Epidermal melanocyte (primary cell): ENCODE measurements around the gene ABHD3.
"Not testable (repeated sequence)": the region's sequence is repeated elsewhere in the genome, so short reads cannot be mapped to it uniquely, and the experiment has no call there.

Experiments
- DNase-seq: peaks from one replicate; pipeline ENCODE4 v3.0.0; 2011; ENCODE audit warnings: low spot score; ENCODE audit not compliant: insufficient read length

Gene ABHD3

DNA sequence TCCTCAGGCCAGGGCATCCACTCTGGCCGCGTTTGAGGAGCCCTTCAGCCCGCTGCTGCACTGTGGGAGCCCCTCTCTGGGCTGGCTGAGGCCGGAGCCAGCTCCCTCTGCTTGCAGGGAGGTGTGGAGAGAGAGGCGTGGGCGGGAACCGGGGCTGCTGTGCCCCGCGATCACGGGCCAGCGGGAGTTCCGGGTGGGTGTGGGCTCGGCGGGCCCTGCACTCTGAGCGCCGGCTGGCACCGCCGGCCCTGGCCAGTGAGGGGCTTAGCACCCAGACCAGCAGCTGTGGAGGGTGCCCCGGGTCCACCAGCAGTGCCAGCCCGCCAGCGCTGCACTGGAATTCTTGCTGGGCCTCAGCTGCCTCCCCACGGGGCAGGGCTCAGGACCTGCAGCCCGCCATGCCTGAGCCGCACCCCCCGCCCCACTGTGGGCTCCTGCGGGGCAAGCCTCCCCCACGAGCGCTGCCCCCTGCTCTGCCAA lies 1.9 kb upstream of the ABHD3 start:
- DNase-seq: no peak

DNA sequence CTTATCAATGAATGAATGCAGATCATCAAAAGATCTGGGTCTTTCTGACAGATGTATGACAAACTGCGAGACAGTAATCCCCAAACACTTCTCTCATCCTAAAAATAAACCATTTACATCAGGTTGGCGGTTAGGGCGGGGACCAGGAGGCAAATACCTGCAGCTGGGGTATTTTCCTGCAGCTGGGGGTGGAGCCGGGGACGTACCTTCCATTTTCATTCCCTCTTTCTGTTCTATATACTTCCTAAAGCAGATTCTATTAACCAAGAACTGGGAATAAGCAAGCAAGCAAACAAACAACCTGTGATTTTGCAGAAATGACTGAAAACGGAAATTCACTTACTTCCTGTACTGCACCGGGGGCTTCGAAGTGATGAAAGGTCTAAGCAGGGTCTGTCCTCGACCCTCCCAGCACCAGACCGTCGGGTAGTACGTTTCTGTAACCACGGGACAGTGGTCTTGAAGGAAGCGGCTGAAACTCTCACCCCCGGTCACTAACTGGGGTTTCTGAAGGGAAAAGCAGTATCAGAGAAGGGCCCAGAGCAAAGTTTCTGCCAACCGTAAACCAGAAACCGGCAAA lies 1.2 kb downstream of the ABHD3 start:
- DNase-seq: no peak

DNA sequence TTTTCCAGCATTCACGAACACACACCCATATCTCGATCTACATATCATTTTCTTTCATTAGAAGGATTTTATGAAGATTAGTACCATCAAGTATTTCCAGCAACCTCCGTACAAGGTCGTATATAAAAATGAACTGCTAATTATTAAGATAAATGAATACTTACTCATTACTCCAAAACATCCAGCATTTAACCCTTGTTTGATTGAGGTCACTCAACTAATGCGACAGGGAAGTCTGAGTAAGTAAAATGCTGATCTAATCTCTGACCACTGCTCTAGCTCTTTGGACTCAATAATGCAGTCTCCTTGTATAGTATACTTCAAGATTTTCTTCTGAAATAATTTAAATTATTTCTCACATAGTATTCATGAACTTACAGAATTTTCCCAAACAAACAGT lies 2.0 kb downstream of the ABHD3 start:
- DNase-seq: no peak

DNA sequence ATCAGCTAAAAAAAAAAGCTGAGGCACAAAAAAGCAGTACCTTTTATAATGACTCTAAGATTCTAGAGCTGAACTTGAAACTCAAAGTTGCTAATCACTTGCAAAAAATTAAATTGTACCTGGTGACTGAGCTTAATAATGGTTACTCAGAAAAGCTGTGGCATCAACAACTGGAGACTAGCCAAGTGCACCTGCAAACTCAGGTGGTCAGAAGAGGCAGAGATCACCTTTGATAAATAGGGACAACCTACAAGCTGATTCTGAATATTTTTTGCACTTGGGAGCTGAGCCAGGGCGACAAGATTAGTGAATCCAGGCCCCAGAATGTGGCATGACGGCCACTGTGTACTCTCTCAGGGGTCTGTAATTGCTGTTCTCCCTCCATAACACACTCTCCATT lies 3.0 kb downstream of the ABHD3 start:
- DNase-seq: no peak

DNA sequence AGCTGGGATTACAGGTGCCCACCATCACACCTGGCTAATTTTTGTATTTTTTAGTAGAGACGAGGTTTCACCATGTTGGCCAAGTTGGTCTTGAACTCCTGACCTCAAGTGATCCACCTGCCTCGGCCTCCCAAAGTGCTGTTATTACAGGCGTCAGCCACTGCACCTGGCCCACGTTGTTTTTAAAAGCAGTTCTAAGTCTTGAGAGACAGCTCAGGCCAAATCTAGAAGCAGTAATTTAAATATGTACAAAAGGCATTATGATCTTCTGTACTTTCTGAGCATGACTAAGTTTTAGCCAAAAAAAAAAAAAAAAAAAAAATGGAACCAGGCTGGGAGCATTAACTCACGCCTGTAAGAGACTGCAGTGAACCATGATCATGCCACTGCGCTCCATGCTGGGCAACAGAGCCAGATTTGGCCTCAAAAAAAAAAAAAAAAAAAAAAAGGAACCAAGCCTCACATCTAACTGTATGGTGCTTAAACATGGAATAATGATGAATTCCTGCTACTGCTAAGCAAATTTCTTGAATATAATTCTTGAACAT lies 4.0 kb downstream of the ABHD3 start:
- no peak for DNase-seq

DNA sequence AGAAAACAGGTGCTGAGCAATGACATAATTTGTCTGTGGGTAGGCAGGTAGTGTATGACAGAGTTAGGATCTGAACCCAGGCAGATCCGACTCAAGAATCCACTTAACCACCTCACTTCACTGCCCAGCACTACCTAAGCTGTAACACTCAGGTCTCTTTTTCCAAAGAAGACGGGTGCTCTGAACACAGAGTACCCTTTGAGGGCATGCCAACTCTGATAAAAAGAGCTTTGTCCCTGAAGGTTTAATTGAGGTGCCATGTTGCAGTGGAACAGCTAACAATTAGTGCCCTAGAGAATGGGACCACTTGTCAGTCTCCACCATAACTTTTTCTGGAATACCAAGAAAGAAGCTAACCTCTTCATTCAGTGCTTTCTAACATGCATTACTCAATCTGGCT lies 11.3 kb downstream of the ABHD3 start:
- DNase-seq: no peak

DNA sequence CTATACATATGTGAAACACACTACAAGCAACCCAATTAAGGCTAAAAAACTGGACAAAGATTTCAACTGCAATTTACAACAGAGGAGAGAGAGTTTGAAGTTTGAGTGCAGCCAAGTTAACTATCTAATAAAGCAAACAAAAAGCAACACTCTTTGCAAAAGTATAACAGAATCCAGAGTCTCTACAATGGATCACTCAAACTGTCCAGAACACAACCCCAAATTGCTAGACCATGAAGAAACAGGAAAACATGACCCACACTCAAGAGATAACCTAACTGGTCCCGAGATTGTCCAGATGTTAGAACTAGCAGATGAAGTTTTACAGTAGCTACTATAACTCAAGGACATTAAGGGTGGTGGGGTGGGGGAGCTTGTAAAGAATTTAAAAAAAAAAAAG lies 14.8 kb downstream of the ABHD3 start:
- no peak for DNase-seq

DNA sequence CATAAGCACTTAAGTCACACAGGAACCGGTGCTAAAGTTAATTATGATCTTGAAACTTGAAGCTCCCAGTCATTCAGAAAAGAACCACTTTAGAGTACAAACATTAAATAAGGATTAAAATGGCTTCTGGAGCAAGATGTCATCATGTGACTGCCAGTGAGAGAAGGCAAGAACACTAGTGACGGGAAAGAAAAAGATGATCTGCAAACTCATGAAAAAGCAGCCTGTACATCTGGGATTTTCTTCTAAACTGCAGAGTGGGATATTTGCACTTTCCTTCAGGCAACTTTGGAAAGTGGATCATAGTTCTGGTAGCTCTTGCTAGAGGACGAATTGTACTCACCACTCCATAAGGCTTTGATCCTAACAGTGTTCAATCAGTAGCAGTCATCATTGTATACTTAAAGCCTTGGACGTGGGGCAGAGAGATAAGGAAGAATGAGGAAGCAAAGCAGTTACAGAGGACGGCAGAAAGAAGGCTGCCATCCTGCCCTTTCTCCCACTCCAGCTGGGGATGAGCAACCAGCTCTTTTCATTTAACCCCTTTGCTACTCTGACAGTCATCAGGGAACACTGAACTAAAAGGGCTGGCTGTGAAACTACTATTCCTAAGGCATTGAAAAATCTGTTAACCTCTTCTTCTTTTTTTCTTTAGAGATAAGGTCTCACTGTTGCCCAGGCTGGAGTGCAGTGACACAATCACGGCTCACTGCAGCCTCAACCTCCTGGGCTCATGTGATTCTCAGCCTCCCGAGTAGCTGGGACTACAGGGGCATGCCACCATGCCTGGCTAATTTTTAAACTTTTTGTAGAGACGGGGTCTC lies 18.1 kb downstream of the ABHD3 start:
- no peak for DNase-seq

DNA sequence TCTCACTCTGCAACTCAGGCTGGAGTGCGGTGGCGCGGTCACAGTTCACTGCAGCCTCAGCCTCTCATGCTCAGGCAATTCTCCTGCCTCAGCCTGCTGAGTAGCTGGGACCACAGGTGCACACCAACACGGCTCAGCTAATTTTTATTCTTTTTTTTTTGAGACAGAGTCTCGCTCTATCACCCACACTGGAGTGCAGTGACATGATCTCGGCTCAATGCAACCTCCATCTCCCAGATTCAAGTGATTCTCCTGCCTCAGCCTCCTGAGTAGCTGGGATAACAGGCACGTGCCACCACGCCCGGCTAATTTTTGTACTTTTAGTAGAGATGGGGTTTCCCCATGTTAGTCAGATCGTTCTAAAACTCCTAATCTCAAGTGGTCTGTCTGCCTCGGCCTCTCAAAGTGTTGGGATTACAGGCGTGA lies 19.0 kb downstream of the ABHD3 start:
- DNase-seq: not testable (repeated sequence)

DNA sequence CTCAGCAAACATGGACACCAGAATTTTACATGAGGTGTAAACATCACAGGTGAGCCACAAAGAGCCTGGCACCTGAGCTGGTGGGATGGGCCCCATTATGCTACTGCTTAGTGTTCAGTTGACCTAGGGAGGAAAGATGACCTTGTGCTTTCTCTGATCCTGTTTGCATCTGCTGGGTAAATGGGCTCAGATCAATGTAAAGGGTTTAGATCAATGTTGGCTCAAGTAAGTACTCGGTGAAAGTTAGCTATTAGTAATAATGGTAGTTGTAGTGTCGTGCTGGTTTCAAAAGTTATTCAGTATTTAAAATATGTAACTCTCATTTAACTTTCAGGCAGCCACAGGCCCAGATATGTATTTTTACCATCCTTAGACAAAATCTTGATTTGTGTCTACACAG lies 19.8 kb downstream of the ABHD3 start:
- no peak for DNase-seq

DNA sequence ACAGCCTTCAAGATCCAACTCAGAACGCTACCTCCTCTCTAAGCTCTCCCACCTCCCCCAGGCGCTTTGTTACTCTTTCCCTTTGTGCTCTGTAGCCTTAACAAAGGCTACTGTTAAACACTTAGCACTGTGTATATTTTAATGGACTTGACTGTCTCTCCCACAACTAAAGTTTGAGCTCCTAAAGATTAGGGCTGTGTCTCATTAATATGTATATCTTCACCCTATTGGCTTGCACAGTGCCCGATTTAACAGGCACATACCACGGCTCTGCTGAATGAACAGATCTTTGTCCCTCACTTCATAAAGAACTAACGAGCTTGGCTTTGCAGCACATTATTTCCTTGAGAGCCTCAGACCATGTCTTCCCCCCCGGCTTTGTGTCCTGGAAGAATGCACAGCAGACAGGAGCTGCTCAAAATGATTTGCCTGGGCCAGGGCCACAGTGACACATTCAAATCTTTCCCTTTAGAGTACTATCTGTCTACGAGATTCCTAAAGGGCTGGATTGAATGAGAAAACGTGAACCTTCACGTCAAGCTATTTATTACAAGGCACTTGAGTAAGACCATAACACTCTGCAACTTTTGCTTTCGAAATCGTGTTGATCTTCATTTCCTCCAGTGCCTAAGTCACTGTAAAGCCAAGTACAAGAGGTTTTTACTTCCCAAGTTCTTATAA lies 22.1 kb downstream of the ABHD3 start:
- peak; percentile 56 for DNase-seq

DNA sequence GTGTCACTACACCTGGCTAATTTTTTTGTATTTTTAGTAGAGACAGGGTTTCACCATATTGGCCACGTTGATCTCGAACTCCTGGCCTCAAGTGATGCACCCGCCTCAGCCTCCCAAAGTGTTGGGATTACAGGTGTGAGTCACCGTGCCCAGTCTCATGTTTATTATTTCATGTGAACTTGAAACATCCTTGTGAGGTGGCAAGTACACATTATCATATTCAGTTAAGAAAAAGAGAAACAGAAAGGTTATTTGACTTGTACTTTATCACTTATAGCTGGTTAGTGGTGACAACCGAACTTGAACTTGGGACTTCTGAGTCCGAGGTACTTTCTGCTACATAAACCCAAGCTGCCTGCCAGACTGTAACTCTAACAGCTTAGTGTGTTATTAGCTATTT lies 24.4 kb downstream of the ABHD3 start:
- DNase-seq: no peak

DNA sequence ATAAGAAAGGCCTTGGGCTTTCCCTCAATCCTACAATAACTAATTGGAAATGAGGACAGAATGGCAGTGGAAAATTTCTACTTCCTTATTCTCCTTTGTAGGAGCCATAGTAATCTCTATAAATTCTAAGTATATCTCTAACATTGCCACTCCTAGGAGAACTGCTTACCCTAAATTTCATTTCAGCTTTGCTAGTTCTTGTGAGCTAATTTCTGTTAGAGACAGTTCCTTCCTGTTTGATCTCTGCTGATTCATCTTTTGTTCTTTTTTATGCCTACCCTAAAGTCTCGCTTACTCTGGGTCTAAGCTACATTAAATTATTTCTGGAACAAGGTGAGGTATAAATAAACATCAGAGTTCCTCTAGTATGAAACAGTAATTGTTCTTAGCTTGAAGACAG lies 25.7 kb downstream of the ABHD3 start:
- no peak for DNase-seq

DNA sequence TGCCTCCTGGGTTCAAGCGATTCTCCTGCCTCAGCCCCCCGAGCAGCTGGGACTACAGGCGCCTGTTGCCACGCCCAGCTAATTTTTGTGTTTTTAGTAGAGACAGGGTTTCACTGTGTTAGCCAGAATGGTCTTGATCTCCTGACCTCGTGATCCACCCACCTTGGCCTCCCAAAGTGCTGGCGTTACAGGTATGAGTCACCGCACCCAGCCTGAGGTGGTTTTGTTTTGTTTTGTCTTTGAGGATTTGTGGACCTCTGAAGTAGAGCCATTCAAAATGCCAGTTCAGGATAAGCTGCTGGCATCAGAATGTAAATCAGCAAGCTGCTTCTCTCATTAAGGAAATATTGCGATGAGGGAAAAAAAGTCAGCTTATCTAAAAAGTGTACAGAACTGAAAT lies 29.2 kb downstream of the ABHD3 start:
- not testable (repeated sequence) for DNase-seq

DNA sequence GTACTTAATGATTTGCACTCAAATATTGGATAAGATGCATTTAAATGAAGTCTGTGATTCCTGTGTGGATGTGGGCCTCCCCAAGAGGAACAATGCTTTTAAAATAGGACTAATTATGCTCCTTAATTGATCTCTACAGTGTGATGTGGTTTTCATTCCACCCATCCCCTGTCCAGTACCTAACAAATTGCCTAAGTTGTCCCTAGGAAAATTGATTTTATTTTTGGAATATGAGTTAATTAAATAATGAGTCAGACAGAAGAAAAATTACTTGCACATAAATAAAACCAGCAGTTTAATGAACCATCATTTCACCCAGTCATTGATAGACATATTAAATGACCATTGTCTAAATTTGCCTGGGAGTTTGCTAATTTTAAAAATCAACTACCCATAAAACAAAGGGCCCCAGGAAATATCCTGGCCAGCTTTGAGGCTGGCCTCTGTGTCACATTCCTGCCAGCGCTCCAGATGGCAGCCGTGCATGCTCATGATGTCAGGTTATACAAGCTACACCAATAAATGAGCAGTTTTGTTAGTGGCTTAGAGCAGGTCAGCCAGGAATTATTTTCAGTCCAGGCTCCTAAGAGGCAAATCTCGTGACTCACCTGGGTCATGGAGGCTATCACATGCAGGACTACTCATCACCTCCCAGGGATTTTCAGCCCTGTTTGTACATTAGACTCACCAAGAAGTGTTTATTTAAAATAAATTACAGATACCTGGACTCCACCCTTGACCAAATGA lies 31.9 kb downstream of the ABHD3 start:
- DNase-seq: no peak

DNA sequence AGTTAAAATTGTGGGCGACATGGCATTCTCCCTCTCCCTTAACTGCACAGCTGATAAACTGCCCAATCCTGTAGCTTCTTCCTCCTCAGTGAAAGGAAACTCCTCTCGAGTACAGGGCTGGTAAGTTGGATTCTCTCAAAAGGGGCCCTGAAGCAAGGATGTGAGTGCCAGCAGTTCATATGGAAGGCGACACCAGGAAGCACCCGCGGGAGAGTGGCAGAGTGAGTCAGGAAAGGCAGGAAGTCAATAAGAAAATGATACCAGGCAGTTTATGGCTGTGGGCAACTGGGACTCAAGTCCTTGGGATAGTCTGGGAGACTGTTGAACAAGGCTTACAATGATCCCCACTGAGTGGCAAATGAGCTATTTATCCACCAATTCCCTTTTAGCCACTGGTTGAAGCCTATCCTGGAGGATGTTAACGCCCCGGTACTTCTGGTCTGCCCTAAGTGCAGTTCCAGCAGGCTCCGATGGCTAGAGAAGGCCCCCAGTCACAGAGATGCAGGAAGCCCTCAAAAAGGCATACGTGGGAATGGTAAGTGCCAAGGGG lies 34.8 kb downstream of the ABHD3 start:
- no peak for DNase-seq

DNA sequence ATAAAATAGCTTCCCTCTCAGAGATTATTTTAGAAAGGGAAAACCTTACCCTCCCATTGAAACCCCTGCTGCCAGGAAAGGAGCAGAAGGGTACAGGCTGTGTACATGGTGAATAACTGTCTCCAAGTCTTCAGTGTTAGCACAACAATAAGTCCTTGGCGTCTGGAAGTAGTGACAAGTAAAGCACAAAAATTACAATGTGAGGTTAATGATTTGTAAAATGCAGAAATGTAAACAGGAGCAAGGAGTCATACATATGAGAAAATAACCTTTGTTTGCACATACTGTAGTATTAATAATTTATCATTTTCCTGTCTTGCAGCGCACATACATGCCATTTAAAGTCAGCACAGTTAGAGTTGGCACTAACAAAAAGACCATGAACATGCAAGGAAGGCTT lies 40.5 kb downstream of the ABHD3 start:
- DNase-seq: no peak

DNA sequence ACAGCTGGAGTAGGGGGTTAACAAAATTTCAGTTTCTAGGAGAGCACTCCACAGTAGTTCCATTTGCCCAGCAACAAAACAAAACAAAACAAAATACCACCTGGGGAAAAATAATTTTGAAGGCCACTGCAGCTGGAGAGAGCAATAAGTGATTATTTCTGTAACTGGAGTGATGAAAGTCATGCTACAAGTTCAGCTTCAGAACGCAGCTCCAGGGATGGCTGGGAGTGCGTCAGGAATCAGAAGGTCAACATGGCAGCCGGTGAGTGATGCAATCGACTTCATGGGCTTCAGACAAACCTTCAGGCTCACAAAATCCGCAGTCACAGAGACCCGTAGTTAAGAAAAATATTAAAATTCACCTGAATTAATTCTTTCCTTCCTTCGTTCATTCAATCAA lies 41.0 kb downstream of the ABHD3 start:
- no peak for DNase-seq

DNA sequence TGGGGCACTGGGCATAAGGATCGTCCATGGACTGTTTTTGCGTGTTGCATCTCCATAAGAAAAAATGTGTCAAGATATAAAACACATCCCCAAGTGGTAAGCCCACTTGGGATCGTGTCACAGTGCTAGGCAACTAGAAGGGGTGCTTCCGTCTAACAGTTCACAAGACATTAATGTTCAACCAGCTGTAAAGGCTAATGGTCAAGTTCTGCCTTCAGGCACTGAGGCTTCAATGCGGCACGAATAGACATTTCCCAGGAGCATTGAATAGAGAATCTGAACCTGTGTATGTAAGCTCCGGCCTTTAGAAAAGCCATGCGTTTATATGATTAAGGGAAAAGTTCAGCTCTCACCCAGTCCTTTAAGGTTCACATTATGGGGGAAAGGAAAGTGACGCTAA lies 42.0 kb downstream of the ABHD3 start:
- no peak for DNase-seq

DNA sequence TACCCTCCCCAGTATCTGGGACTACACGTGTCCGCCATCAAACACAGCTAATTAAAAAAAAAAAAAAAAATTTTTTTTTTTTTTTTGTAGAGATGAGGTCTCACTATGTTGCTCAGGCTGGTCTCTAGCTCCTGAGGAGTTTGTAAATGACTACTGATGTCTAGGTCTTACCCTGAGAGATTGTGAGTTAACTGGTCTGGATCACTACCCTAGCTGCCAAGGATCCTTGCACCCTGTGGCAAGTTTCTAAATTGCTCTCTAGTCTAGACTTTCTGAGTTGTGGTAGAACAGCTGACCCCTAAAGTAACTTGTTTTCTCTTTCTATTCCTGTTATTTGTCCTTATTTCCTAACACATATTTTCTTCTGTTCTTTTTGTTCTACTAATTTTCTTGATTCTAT lies 44.5 kb downstream of the ABHD3 start:
- DNase-seq: no peak

DNA sequence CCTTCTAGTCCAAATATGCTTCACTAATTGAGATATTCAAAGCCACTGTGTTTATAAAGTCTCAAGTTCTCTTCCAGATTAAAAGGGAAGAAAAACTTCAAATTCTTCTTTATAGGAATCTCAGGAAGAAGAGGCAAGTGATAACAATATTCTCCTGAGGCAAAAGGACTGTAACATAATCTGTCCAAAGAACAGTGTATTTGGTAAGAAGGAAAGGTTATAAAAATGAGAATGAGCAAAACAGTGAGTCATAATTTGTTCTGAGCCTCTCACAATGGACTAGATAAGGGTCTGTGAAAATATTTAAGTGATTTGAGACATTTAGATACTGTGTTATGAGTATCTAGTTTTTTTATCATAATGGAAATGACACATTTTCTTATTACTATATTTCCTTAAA lies 48.2 kb downstream of the ABHD3 start:
- DNase-seq: no peak
